Kidney epithelial cell (primary cell): ENCODE measurements around the gene S1PR5. TPM values are rescaled to one million over a fixed set of nuclear protein-coding genes. Genes with fewer than 3 reads are reported as not detected.

Source experiments
- DNase-seq: peaks from one replicate; pipeline ENCODE4 v3.0.0-alpha.2; 2010; ENCODE audit warnings: low read depth
- H3K27me3 ChIP-seq: 2 replicates; pipeline ENCODE4 v1.6.0; 2011; ENCODE audit warnings: low read length; ENCODE audit not compliant: control insufficient read depth, insufficient read depth
- H3K36me3 ChIP-seq: 2 replicates; pipeline ENCODE4 v1.5.1; 2011; ENCODE audit warnings: low read length; ENCODE audit not compliant: control insufficient read depth, insufficient read depth
- H3K4me3 ChIP-seq: 2 replicates; pipeline ENCODE4 v1.5.1; 2011; ENCODE audit warnings: low read depth, mild to moderate bottlenecking, control low read depth, low read length
- CTCF ChIP-seq: IDR thresholded peaks from 2 replicates; pipeline ENCODE4 v1.5.1; 2011; ENCODE audit warnings: mild to moderate bottlenecking, moderate library complexity, low read length, control low read depth, inconsistent platforms; ENCODE audit not compliant: insufficient read depth, poor library complexity, severe bottlenecking
- total RNA-seq: library from RNA; depleted of rRNA; stranded (reverse); fragments of >200 nt; gene quantifications from 2 replicates; pipeline ENCODE4 v1.2.3, GENCODE V29; 2015

Gene S1PR5
- total RNA-seq, 1 donor from 2014 or later = 0.08 TPM

- peak; percentile 87 for TF ChIP-seq CTCF
- no peaks in the 10 kb centered on the region for H3K36me3 ChIP-seq
- no peak overlapping the region for H3K4me3 ChIP-seq
- DNase-seq = no peak
- H3K27me3 ChIP-seq = peaks cover 5% of the 10 kb centered on the region
Observed at GRCh38 chr19:10505583-10506229, 11.5 kb downstream of the S1PR5 start.

GRCh38 chr19:10503002-10503789, 14.1 kb downstream of the S1PR5 start, which contains the start of gene KEAP1:
TSS of gene KEAP1 (minus strand) at chr19:10503356. CDS start at chr19:10500033, 3,323 bp downstream.
- no peak for TF ChIP-seq CTCF
- peak within 1 kb of the TSS; percentile 84 for H3K4me3 ChIP-seq
- H3K36me3 ChIP-seq = no peaks in the 10 kb centered on the region
- H3K27me3 ChIP-seq = no peaks in the 10 kb centered on the region
- DNase-seq = no peak

GRCh38 chr19:10502524-10503001, 14.7 kb downstream of the S1PR5 start:
- no peak for TF ChIP-seq CTCF
- DNase-seq = peak; percentile 48
- no peaks in the 10 kb centered on the region for H3K27me3 ChIP-seq
- peak overlapping the region; percentile 84 for H3K4me3 ChIP-seq
- no peaks in the 10 kb centered on the region for H3K36me3 ChIP-seq

- TF ChIP-seq CTCF = no peak
- H3K4me3 ChIP-seq = peak overlapping the region; percentile 84
- H3K27me3 ChIP-seq = no peaks in the 10 kb centered on the region
- no peaks in the 10 kb centered on the region for H3K36me3 ChIP-seq
- DNase-seq = no peak
Observed at GRCh38 chr19:10501971-10502523, 15.2 kb downstream of the S1PR5 start.

GRCh38 chr19:10500247-10500592, 17.0 kb downstream of the S1PR5 start:
- DNase-seq = no peak
- TF ChIP-seq CTCF = no peak
- no peak overlapping the region for H3K4me3 ChIP-seq
- H3K27me3 ChIP-seq = no peaks in the 10 kb centered on the region
- no peaks in the 10 kb centered on the region for H3K36me3 ChIP-seq
